ENCODE data around the gene ADRA2B.

Gene ADRA2B

GRCh38 chr2:96150007-96150640, 33.8 kb upstream of the ADRA2B start:
- Histone ChIP-seq H3K4me3 (no peak overlapping the region), H3K36me3 (no peaks in the 10 kb centered on the region), H3K4me2 (no peak overlapping the region; the same call in 1 of the 2 replicates), H3K9me3 (no peaks in the 10 kb centered on the region), H3K27me3 (no peaks in the 10 kb centered on the region), H3K27ac (no peak overlapping the region), H3K9ac (no peak overlapping the region), H3K4me1 (peaks cover 56% of the 10 kb centered on the region), H4K20me1 (no peaks in the 10 kb centered on the region)
- no peak for TF ChIP-seq Cebpa-rat (IDR thresholded peaks at IDR 0.05)

- H4K20me1 ChIP-seq, result peaks cover 10% of the 10 kb centered on the region
- H3K4me3 ChIP-seq, result peak overlapping the region; percentile 35
- peak overlapping the region; percentile 95 for H3K27ac ChIP-seq
- H3K4me1 ChIP-seq, result peaks cover 64% of the 10 kb centered on the region
- H3K36me3 ChIP-seq, result peaks cover 5% of the 10 kb centered on the region
- 0 out of 2 replicates have a peak overlapping the region, but pooled peaks have one; percentile 36 for H3K9ac ChIP-seq
- peak overlapping the region; percentile 95 for H3K4me2 ChIP-seq
- no peaks in the 10 kb centered on the region for H3K27me3 ChIP-seq
- TF ChIP-seq Cebpa-rat (IDR thresholded peaks at IDR 0.05), result no peak
- no peaks in the 10 kb centered on the region for H3K9me3 ChIP-seq
Observed at GRCh38 chr2:96148410-96149217, 32.2 kb upstream of the ADRA2B start.

DNA sequence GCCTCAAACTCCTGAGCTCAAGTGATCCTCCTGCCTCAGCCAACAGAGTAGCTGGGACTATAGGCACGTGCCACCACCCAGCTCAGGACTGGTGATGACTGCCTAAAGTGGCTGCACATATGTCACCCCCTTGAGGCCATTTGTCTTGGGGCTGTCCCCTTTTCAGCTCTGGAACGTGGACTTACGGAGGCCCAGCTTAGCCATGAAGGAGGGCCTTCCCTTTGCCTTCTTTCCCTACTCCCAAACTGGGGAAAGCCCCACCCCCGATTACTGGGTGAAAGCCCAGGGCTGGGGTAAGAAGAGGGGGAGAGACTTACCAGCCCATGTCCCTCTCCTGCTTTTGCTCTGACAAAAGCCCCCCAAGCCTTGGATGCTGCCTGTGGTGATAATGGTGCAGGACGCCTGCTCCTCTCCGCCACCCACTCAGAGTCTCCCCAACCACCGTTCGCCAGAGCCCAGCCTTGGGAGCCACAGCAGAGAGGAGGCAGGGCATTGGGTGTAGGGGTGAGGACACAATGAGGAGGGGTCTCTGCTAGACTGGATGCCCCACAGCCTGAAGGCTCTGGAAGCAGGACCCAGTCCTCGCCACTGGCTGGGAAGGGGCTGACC, 31.3 kb upstream of the ADRA2B start:
- Histone ChIP-seq H4K20me1 (peaks cover 19% of the 10 kb centered on the region), H3K4me3 (peak overlapping the region; percentile 35; the same call in 1 of the 2 replicates), H3K4me2 (peak overlapping the region; percentile 95), H3K27ac (peak overlapping the region; percentile 95; the same call in 1 of the 2 replicates), H3K9me3 (no peaks in the 10 kb centered on the region), H3K36me3 (peaks cover 14% of the 10 kb centered on the region), H3K4me1 (peaks cover 73% of the 10 kb centered on the region), H3K27me3 (no peaks in the 10 kb centered on the region), H3K9ac (peak overlapping the region; percentile 36; the same call in 1 of the 2 replicates)
- TF ChIP-seq Cebpa-rat (IDR thresholded peaks at IDR 0.05), result no peak

GRCh38 chr2:96146881-96147592, 30.7 kb upstream of the ADRA2B start:
- TF ChIP-seq Cebpa-rat (IDR thresholded peaks at IDR 0.05), result no peak
- peak overlapping the region; percentile 96; the same call in 1 of the 2 replicates for H3K4me3 ChIP-seq
- peaks cover 21% of the 10 kb centered on the region for H3K36me3 ChIP-seq
- H4K20me1 ChIP-seq, result peaks cover 26% of the 10 kb centered on the region
- H3K4me1 ChIP-seq, result peaks cover 80% of the 10 kb centered on the region
- peak overlapping the region; percentile 95 for H3K4me2 ChIP-seq
- H3K27ac ChIP-seq, result peak overlapping the region; percentile 95
- no peaks in the 10 kb centered on the region for H3K9me3 ChIP-seq
- H3K9ac ChIP-seq, result peak overlapping the region; percentile 94; the same call in 1 of the 2 replicates
- H3K27me3 ChIP-seq, result no peaks in the 10 kb centered on the region

GRCh38 chr2:96146153-96146880, 29.9 kb upstream of the ADRA2B start:
- H3K9me3 ChIP-seq, result no peaks in the 10 kb centered on the region
- peak overlapping the region; percentile 95 for H3K4me2 ChIP-seq
- H3K4me1 ChIP-seq, result peaks cover 87% of the 10 kb centered on the region
- no peaks in the 10 kb centered on the region for H3K27me3 ChIP-seq
- peak overlapping the region; percentile 94 for H3K9ac ChIP-seq
- no peak for TF ChIP-seq Cebpa-rat (IDR thresholded peaks at IDR 0.05)
- peaks cover 28% of the 10 kb centered on the region for H4K20me1 ChIP-seq
- H3K36me3 ChIP-seq, result peaks cover 23% of the 10 kb centered on the region
- H3K4me3 ChIP-seq, result peak overlapping the region; percentile 96
- H3K27ac ChIP-seq, result peak overlapping the region; percentile 95

GRCh38 chr2:96145848-96146152, 29.4 kb upstream of the ADRA2B start:
- Histone ChIP-seq H3K27ac (peak overlapping the region; percentile 95), H3K9ac (peak overlapping the region; percentile 94), H3K4me2 (peak overlapping the region; percentile 95), H3K4me1 (peaks cover 90% of the 10 kb centered on the region), H3K27me3 (no peaks in the 10 kb centered on the region), H3K36me3 (peaks cover 23% of the 10 kb centered on the region), H3K9me3 (no peaks in the 10 kb centered on the region), H3K4me3 (peak overlapping the region; percentile 96), H4K20me1 (peaks cover 28% of the 10 kb centered on the region)
- TF ChIP-seq Cebpa-rat (IDR thresholded peaks at IDR 0.05), result no peak

- Histone ChIP-seq H3K27me3 (no peaks in the 10 kb centered on the region), H3K36me3 (peaks cover 23% of the 10 kb centered on the region), H4K20me1 (peaks cover 28% of the 10 kb centered on the region), H3K4me1 (peaks cover 89% of the 10 kb centered on the region), H3K27ac (peak within 1 kb of the TSS; percentile 95), H3K4me3 (peak within 1 kb of the TSS; percentile 96), H3K9me3 (no peaks in the 10 kb centered on the region), H3K9ac (peak within 1 kb of the TSS; percentile 94), H3K4me2 (peak within 1 kb of the TSS; percentile 95)
- TF ChIP-seq Cebpa-rat (IDR thresholded peaks at IDR 0.05), result no peak
Observed at GRCh38 chr2:96145036-96145847, 28.9 kb upstream of the ADRA2B start, which contains the start of gene DUSP2. DUSP2 (minus strand) TSS chr2:96145440; CDS start chr2:96145354, 86 bp downstream.

- H3K27ac ChIP-seq, result peak overlapping the region; percentile 95
- peak overlapping the region; percentile 96 for H3K4me3 ChIP-seq
- TF ChIP-seq Cebpa-rat (IDR thresholded peaks at IDR 0.05), result no peak
- no peaks in the 10 kb centered on the region for H3K9me3 ChIP-seq
- peak overlapping the region; percentile 94 for H3K9ac ChIP-seq
- peak overlapping the region; percentile 95 for H3K4me2 ChIP-seq
- peaks cover 84% of the 10 kb centered on the region for H3K4me1 ChIP-seq
- H3K36me3 ChIP-seq, result peaks cover 23% of the 10 kb centered on the region
- H4K20me1 ChIP-seq, result peaks cover 28% of the 10 kb centered on the region
- no peaks in the 10 kb centered on the region for H3K27me3 ChIP-seq
Observed at GRCh38 chr2:96144481-96145035, 28.2 kb upstream of the ADRA2B start.

Measured in BLaER1 (cell line).